Measurements from ENCODE around the gene TBC1D1.
"Not testable (repeated sequence)": the region's sequence is repeated elsewhere in the genome, so short reads cannot be mapped to it uniquely, and the experiment has no call there.

Gene TBC1D1

DNA sequence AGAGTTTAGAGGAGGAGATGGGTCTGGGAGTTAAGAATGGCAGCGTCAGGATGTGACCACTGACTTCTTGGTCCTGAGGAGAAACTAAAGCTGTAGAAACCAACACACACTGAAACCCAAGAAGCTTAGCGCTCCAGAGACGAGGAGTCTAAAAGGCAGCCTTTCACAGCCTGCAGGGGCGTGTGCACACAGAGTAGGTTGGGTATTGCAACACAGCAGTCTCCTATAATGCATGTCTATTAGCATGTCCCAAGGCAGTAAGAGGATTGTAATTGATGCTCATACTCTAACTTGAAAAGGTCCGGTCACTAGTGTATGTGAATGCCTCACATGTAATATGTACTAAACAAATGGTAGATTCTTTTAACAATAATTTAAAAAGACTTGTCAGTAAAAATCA lies 126.7 kb downstream of the TBC1D1 start:
- no peak for DNase-seq

DNA sequence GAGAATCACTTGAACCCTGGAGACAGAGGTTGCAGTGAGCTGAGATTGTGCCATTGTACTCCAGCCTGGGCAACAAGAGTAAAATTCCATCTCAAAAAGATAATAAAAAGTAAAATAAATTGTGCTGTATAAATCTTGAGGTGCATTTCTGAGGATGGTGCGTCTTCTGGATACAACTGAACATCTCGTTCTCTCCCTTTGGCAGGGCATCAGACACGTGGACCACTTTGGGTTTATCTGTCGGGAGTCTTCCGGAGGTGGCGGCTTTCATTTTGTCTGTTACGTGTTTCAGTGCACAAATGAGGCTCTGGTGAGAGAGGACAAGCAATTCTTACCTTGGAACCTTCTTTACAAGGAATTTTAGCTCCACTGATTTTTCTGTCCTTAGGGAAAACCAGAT lies 129.5 kb downstream of the TBC1D1 start:
- DNase-seq, result no peak

DNA sequence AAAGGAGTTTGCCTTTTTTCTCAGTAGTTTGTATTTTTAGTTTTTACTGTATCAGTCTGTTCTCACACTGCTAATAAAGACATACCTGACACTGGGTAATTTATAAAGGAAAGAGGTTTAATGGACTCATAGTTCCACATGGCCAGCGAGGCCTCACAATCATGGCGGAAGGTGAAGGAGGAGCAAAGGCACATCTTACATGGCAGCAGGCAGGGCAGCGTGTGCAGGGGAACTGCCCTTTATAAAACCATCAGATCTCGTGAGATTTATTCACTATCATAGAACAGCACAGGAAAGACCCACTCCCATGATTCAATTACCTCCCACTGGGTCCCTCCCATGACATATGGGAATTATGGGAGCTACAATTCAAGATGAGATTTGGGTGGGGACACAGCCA lies 130.1 kb downstream of the TBC1D1 start:
- not testable (repeated sequence) for DNase-seq

DNA sequence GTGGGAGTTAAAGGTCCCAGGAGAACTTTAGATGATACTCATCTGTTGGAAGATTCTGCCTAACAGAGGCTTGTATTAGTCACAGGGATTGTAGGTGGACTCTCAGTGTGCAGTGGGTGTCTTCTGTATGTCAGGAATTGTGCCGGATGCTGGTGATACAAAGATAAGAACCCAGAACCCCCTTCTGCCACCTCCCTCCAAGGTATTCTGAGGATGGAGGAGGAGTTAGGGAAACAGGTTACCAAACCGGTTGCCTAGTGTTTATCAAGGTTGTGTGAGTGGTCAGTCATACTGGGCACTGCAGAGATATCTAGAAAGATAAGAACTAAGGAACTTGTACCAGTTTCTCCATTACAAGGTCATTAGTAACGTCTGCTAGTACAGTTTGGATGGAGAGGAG lies 130.9 kb downstream of the TBC1D1 start:
- no peak for DNase-seq

DNA sequence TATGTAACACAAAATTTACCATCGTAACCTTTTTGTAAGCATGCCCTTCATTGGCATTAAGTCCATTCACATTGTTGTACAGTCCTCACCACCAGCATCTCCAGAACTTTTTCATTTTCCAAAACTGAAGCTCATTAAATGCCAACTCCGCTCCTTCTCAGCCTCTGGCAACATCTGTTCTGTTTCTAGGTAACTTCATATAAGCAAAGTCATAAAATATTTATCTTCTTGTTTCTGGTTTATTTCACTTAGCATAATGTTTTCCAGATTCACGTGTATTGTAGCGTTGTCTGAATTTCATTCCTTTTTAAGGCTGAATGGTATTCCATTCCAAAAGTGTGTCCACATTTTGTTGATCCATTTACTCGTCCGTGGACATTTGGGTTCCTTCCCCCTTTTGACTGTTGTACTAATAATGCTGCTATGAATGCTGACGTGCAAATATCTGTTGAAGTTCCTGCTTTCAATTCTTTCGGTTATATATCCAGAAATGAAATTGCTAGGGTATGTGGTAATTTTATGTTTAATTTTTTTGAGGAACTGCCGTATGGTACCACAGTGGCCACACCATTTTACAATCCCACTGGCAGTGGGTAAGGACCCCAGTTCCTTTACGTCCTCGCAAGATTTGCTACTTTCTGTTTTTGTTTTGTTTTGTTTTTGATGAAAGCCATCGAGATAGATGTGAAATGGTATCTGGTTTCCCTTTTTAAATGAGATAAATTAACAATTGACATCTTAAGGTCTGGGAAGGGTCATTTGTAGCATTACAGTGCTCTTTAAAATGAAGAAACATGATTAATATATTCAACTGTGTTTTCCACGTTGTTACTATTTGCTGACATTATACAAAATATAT lies 132.7 kb downstream of the TBC1D1 start:
- no peak for DNase-seq

DNA sequence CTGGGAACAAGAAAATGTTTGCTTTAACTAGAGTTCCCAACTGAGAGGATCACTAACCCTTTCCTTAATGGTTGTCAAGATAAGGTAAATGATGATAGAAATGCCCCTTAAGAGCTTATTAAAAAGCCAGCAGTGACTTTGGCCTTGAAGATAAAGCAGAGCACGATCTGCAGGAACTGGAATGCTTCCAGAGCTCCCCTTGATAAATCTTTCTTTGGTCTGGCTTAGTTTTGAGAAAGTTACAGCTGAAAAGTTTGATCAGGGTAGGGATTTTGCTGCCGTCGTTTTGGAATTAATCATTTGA lies 133.3 kb downstream of the TBC1D1 start:
- no peak for DNase-seq

DNA sequence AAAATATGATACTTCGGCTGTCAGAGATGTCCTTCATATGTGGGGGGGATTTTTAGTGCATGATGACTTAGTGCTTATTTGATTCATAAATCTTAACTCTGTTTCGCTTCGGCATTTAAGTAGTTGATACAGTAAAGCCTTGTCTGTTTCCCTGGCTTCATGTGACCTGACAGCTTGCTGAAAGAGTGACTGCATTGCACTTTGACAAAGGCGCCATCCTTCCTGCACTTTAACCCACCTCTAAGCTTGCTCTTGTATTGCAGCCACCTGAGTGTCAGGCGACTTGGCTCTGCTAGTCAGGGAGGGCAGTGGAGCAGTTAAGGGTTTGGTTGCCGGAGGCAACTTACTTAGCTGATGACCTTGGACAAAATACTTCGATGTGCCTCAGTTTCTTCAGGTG lies 134.8 kb downstream of the TBC1D1 start:
- no peak for DNase-seq

DNA sequence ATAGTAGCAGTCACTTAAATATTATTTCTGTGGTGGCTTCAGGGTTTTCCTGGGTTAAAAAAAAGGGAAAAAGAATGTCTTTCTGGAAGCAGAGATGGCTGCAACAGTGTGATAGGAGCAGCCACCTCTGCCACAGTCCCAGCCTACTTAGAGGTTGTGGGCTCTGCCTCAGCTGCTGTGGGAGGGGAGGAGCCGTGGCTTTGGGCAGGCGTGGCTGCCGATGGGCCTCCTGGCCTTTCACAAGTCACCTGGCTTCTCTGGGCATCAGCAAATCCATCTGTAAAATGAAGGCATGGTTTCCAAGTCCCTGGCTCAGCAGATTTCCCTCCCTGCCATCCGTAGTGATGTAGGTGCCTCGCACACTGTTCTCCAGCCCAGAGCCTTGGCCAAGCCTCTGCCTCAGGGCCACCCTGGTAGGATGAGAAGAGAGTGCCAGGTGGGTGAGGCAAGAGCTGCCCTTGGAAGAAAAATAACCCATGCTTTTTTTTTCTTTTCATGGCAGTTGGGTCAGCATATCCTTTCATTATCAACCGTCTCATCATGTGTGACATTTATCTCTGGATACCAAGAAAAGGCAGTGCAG lies 135.4 kb downstream of the TBC1D1 start:
- no peak for DNase-seq

DNA sequence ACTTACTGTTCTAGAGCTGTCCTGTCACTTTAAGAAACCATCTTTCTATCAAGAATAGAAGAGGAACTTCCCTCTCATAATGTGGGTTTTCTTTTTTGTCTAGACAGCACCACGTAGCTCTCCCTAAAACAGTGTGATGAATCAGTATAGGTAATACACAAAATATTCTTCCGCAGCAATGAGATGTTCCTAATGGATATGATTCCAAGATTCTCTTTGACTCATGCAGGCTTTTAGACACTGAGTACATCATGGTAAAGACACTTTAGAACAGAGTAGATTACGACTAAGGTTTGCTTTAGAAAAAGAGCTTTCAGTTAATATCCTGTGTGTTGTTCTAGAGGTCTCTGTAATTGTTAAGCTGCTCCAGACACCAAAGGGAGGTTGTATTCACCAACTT lies 139.1 kb downstream of the TBC1D1 start:
- DNase-seq, result no peak

DNA sequence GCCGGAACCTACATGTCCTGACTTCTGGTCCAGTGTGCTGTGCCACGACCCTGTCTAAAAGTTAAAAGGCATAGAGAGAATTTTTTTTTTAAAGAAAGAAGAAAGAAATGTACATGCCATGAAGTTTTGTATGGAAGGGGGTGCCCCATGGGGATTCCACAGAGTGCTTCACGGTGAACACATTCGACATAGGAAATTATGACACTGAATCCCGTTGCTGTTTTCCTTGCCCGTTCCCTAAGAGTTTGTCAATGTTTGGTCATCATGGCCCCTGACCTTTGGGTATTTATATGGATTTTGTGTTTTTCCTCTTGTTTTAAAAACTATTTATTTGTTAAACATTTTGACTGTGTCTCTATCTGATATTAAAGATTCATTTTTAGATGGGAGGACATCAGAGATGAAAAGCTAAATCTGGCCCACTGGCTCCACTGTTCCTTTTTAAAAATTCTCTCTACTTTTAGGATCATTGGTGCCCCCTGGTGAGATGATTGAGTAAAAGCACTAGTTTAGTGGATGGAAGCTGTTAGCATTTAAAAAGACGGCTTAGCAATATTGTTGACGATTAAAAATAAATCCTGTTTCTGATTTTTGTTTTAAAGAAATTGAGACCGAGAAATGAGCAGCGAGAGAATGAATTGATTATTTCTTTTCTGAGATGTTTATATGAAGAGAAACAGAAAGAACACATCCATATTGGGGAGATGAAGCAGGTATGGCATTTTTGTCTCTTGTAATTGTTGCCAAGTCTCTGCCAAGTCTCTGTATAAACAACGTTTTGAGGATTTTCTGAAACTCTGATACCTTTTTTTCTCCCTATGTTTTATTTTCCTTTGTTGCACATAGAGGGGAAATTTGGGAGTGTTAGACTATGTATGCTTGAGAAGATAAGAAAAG lies 144.3 kb downstream of the TBC1D1 start:
- peak; percentile 55 for DNase-seq

DNA sequence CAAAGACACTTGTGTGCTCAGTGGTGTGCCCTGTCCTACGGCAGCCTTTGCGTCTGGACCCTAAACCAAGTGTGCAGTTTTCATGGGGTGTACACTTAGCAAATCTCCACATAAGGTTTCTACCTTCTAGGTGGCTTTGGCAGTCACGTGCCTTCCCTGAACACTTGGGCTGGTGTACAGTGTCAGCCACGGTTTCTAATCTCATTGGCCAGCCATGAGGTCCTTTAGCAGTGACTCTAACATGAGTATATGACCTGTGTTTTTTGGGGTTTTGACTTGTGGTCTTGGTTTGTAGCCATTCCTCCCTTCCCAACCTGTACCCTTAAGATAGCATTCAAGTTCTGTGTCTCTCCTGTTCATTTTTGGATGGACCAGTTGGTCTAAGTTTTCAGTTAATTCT lies 145.7 kb downstream of the TBC1D1 start:
- DNase-seq, result no peak

DNA sequence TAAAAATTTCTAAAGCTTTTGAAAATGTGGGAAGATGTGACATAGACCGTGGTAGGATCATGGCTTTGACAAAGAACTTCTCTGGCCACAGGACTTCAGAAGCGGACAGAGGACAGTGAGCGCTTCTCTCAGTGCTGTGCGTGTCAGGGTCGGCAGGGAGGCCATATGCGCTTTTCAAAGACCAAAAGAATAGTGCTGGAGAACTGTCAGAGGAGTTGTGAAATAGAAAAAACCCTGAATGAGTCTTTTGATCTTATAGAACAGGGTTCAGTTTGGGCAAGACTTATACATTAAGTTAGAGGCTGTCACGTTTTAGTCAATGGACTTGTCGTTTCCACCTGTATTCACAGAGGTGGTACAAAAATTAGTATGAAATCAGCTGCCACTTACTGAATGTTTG lies 146.7 kb downstream of the TBC1D1 start:
- DNase-seq, result no peak

DNA sequence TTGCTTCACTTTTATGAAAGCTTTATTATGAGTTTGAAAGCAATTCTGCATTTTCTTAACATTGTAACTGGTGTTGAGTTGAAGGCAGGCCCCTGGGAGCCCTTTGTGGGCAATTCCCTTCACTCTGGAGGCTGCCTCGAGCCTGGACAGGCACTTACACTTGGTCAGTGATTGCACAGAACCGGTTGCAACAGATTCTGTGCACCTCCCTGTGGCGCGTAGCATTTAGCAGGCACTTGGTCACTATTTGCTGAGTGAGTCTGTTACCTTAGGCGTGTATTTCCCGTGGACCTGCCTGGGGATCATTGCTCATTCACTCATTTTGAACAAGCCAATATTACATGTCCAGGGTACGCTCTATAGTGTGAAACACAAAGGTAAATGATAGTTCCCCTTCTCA lies 149.7 kb downstream of the TBC1D1 start:
- no peak for DNase-seq

DNA sequence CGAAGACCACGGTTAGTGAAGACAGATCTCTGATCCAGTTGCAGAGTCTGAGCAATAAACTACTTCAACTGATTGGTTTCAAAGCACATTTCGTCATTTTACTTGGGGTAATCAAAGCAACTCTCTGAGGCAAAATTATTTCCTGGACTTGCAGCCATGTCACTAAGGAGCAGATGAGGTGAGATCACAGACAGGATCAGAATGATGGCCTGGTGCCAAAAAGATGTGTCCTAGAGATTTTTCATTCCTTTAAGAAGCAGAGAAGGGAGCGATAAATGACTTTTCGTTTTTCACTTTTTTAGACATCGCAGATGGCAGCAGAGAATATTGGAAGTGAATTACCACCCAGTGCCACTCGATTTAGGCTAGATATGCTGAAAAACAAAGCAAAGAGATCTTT lies 153.2 kb downstream of the TBC1D1 start:
- DNase-seq, result no peak

DNA sequence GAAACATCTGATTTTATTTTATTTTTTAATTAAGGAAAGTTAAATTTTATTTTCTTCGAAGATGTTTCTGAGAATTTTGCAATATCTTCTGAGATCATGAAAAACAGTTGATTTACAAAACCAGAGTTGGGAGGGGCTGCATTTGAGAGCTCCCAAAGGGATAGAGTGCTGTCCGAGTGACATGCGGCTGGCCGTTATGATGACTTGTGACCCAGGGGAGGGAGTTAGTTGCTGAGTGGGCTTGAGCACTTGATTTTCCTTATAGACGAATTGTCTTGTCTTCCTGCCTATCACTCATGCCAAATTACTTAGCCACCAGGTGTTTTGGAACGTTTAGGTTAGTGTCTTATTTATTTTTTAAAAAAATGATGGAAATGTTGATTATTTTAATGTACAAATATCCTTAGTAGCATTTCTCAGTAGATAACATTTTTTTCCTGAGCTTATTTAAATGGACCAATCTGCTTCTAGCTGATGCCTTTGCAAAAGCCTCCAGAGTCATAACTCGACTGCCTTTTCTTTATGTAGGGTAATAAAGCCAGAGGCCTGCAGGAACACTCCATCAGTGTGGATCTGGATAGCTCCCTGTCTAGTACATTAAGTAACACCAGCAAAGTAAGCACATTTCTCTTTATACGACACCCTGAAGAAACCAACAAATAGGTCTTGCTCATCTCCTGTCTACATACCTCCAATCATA lies 154.6 kb downstream of the TBC1D1 start:
- no peak for DNase-seq

DNA sequence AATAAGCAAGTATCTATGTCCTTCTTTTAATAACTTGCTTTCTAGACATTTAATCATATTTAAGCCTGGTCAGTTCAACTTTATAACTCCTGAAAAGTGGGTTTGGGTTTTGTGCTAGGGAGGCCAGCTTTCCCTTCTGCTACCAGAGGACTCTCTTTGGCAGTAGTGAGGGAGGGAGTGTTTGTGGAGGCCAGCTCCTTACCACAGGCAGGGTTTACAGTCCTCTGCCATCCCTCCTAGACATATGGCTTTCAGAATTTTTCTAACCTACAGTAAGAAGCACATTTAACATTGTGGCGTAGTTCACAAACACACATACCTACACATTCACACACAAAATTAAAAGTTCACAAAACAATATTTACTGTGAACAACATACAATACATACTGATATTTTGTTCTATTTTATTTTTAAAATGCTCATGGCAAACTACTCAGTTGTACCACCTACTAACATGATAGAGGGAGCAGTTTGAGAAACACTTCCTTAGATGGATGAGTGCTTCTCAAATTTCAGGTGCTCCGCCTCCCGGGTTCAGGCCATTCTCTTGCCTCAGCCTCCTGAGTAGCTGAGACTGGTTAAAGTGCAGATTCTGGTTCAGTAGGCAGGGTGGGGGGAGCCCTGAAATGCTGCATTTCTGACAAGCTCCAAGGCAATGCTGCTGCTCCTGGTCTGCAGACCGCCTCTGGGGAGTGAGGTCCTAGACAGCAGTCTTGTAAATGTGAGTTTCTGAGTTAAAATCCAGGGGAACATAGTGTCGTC lies 156.0 kb downstream of the TBC1D1 start:
- DNase-seq, result no peak

DNA sequence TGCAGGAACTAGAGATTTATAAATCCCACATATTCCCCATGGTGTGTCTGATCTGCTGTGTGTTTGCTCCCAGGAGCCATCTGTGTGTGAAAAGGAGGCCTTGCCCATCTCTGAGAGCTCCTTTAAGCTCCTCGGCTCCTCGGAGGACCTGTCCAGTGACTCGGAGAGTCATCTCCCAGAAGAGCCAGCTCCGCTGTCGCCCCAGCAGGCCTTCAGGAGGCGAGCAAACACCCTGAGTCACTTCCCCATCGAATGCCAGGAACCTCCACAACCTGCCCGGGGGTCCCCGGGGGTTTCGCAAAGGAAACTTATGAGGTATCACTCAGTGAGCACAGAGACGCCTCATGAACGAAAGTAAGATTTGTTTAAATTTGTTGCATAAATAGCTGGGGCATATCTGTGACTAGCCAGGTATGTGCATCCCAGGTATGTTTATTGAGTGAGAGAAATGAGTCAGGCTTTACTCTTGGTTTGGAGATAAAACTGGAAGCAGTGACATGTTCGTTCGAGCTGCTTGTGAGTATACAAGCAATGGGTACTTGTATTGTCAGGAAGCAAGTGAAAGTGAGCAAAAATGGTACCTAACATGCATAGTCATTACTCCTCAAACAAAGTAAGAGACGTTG lies 158.8 kb downstream of the TBC1D1 start:
- no peak for DNase-seq

DNA sequence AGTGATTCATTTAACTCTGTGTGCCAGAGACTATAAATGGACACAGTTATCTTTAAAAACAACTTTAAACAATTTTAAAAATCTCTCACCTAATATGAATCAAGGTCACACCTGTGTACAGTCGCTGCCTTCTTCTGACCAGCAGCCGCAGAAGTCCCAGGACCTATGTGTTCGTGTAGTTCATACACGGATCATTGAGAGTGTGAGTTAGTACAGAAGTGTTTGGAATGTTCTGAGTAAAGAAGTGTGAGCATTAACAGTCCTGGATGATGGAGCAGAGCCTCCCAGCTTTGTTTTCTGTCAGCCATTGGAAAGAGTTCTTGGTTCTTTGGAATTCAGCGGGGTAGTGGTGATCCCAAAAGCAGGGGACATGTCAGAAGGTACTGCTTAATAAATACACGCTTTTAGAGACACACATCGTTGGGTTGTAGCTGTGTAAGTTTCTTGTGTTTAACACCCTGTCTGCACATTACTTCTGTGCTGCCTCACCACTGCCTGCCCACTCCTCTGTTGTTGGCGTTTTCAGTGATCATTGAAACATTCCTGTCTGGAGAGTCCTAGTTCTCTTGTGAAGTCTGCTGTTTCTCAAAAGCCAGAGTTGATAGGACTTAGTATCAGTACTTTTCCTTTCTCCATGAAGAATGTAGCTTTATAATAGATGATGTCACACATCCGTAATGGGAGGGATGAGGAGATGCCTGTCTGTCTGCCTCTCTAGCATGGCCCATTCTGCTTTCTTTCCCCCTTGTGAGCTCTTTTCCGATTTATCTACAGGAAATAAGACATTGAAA lies 159.9 kb downstream of the TBC1D1 start:
- DNase-seq, result no peak

DNA sequence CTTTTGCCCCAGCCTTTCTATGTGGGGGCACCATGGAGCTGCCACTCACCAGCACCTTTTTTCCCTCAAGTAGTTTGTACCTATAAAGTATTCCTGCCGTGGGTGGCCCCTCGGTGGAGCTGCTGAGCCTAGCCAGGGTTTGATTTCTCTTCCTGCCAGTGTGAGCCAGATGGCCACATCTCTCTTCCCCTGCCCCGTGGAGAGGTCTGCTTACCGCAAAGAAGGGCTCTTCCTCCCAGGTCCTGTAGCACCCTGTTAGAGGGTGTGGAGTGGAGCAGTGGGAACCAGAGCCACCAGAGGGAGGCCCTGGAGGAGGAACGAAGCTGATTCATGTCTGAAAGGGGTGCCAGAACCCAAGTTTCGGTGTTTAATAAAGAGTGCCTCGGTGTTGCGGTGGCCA lies 164.7 kb downstream of the TBC1D1 start:
- DNase-seq, result no peak

DNA sequence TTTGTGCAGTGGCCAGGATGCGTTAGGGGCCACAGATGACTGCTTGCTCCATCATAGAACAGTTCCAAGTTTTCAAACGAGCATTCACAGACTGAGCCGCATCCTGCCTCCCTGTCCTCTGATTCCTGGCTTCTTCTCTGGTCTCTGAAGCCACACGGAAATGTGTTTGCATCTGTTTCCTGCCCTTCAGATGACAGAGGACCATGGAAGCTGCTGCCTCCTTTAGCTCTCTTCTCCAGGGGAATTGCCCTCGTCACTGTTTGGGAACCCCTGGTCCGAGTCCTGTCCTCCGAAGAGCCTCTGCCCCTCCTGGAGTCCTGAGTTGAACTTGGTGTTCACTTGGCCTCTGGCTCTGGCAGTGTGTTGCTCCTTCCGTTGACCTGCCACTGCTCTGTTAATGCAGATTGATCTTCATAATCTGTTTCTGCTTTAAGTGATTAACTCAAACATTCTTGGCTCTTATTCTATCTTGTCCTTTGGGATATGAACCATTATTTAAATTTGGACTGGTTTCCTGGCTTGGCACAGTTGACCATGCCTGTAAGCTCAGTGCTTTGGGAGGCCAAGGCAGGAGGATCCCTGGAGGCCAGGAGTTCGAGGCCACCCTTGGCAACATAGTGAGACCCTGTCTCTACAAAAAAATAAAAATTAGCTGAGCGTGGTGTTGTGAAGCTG lies 165.3 kb downstream of the TBC1D1 start:
- no peak for DNase-seq

DNA sequence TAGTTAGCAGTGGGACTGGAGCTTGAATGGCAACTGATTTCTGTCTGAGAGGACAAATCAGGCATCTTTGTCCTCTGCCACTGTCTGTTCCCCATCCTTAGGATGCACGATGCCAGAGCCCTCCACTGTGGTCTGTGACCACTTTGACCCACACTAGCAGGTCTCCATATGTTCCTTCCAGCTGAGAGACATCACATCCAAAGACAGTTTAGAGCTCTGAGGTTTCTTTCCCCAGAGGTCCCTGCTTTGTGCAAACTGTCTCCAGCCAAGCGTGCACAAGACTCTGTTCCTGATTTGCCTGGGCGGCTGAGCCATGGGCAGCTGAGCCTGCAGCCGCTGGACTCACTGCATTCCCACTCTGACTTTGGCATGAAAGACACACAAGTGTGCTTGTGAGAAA lies 167.3 kb downstream of the TBC1D1 start:
- no peak for DNase-seq

Data from CD4-positive, alpha-beta T cell treated with Interleukin-6 for 4 hours (primary cell).